Measurements from ENCODE around the gene GRB2. TPM values are rescaled to one million over a fixed set of nuclear protein-coding genes. Genes with fewer than 3 reads are reported as not detected.

Gene GRB2
- total and polyA plus RNA-seq, 2 of the 8 experiments (the other 6 are each of a cell fraction or from before 2014, with no cell fraction given), result 44.2 to 101 TPM

DNA sequence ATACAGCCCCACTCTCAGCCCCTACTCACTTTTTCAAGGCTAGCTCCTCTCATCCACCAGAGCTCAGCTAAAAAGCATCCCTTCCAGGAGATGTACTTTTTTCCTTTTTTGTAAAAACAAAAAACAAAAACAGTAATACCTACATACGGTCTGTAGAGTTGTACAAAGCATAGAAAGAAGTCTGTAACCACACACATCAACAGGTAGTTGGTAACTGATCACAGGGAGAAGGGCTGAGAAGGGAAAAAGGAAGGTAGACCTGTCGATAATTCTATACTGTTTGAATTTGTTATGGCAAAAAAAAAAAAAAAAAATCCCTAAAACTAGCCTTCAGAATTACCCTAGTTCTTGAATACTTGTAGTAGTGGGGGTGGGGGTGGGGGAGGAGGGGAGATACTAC lies 117.1 kb downstream of the GRB2 start:
- Histone ChIP-seq H3K23me2 (ENCODE audit: low read depth, low read length) (peaks cover 4% of the 10 kb centered on the region; the same call in 1 of the 2 replicates), H3K14ac (ENCODE audit: insufficient read length) (no peak overlapping the region), H3K79me1 (ENCODE audit: low read depth, low read length) (no peaks in the 10 kb centered on the region; the same call in 1 of the 2 replicates), H3K18ac (ENCODE audit: extremely low read depth, low read length) (no peak overlapping the region), H4K8ac (ENCODE audit: extremely low read depth, insufficient read depth, low read length) (no peak overlapping the region), H3K4me2 (ENCODE audit: insufficient read depth in 1 of 2, low read depth in 2 of 2, low read length in 2 of 2) (peak overlapping the region; percentile 64 to 80), H2AK5ac (ENCODE audit: low read depth, low read length) (no peak overlapping the region), H3K9ac (replicated peaks in 1 of 4; ENCODE audit: extremely low read depth in 1 of 4, low read depth in 3 of 4, low read length in 3 of 4) (no peak overlapping the region; a peak in 1 of 7 replicates), H2AFZ (ENCODE audit: low read length) (no peak overlapping the region), H3K23ac (ENCODE audit: insufficient read length) (no peak overlapping the region), H4K20me1 (replicated peaks in 1 of 2; ENCODE audit: control insufficient read depth in 1 of 2, insufficient read depth in 2 of 2, low read length in 2 of 2) (peaks cover 0 to 3% of the 10 kb centered on the region in 2 experiments), H3K4me1 (replicated peaks in 1 of 4; ENCODE audit: control insufficient read depth in 3 of 4, insufficient read depth in 4 of 4, low read length in 3 of 4) (no peaks in the 10 kb centered on the region; a peak in 3 of 7 replicates), H3K36me3 (ENCODE audit: control insufficient read depth in 2 of 4, insufficient read depth in 4 of 4, low read length in 3 of 4) (peaks cover 3 to 8% (median 5%) of the 10 kb centered on the region in 4 experiments; a peak in 4 of 8 replicates), H3K9me3 (ENCODE audit: insufficient read depth in 2 of 2, low read depth in 1 of 2, low read length in 1 of 2) (no peaks in the 10 kb centered on the region), H2BK15ac (ENCODE audit: low read length) (no peak overlapping the region), H2BK12ac (ENCODE audit: low read depth, low read length) (no peak overlapping the region), H4K91ac (replicated peaks; ENCODE audit: insufficient read length, low read length) (no peak overlapping the region), H2BK5ac (ENCODE audit: low read depth, low read length) (no peak overlapping the region), H3K27ac (ENCODE audit: low read depth, low read length) (no peak overlapping the region), H3K56ac (replicated peaks; ENCODE audit: insufficient read length, low read depth, low read length) (no peak overlapping the region), H3K4ac (replicated peaks; ENCODE audit: insufficient read length, low read depth, low read length) (no peak overlapping the region), H2BK20ac (ENCODE audit: low read length) (no peak overlapping the region), H3K4me3 (ENCODE audit: extremely low read depth in 1 of 4, insufficient read depth in 2 of 4, low read depth in 3 of 4, low read length in 4 of 4) (peak overlapping the region; percentile 77 to 94 (median 82); a peak in 6 of 8 replicates), H3K27me3 (replicated peaks in 1 of 4; ENCODE audit: control insufficient read depth in 3 of 4, extremely low read depth in 1 of 4, insufficient read depth in 3 of 4, low read length in 3 of 4) (no peaks in the 10 kb centered on the region; a peak in 2 of 7 replicates), H3K79me2 (ENCODE audit: control insufficient read depth in 1 of 2, insufficient read depth in 2 of 2, low read length in 2 of 2) (0 out of 4 replicates have a peak, but pooled peaks cover 0 to 2% of the 10 kb centered on the region in 2 experiments), H4K5ac (ENCODE audit: insufficient read length, low read depth, low read length) (no peak overlapping the region), H2BK120ac (replicated peaks; ENCODE audit: low read depth, low read length) (no peak overlapping the region)
- DNase-seq (ENCODE audit: low read depth in 1 of 2, low spot score in 2 of 2) (no peak), FAIRE-seq (no peak)
- ChIA-PET CTCF (ENCODE audit: partially characterized antibody) (interaction anchor here (0.9 to 1.7 kb wide), 9 partner anchors 10 to 228 kb away, joined by 3 to 9 read pairs (median 4); partner anchors contain the start of genes GGA3, MRPS7 and TSEN54), POLR2A (ENCODE audit: partially characterized antibody) (interaction anchor here (1.1 to 2.4 kb wide), 5 partner anchors 10 to 105 kb away, joined by 3 to 12 read pairs (median 11); partner anchors contain the start of genes GGA3 and MRPS7)
- 66% methylated on average over 2 of the region's 2 CpGs; no CpG with 5 or more reads in 1 of the 2 experiments for WGBS, 2 experiments (ENCODE audit: extremely low coverage in 1 of 2, insufficient coverage in 1 of 2, insufficient read length in 1 of 2, insufficient replicate concordance in 2 of 2, low coverage in 1 of 2, low lambda C conversion rate in 2 of 2, missing lambda C conversion rate in 1 of 2)

All from H1 (cell line).